ENCODE results near the gene EME2.

EME2 gene

DNA sequence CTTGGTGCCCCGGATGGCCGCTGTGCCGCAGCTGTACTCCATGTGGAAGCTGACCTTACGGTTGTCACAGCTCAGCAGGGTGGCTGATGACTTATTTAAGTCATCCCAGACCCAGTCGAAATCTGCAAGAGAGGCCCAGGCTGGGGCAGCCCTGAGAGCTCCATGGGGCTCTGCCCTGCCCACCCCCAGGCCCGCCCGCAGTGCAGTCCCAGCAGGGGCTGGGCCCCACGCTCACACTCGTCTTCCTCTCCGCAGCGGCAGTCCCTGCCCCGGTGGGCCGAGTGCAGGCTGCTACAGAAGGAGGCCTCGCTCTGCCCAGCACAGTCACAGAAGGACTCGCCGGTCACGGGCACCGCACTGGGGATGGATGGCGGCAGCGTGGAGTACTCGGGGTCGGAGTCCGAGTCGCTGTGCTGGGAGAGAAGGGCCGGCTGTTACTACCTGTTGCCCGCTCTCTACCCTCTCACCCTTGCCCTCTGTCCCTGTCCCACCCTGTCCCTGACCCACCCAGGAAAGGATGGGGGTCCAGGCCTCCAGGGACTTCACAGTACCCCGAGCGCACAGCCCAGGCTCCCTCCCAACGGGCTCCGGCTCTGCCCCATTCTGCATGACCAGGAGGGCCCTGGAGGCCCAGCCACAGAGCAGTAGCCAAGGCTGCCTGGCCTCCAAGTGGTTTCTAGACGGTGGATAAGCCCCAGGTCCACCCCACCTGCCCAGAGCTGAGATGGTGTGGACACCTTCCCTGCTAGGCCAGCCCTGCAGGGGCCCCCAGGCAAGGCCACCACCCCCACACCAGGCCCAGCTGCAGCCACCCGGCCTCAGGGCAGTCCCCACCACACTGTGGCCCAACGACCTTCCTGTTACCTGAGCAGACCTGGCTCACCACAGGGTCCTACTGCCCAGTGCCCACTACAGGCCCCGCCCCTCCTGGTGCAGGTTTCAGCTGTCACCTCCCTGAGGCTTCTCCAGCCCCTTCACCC, 5.9 kb downstream of the EME2 start:
- no peak for DNase-seq (ENCODE audit: low spot score)

DNA sequence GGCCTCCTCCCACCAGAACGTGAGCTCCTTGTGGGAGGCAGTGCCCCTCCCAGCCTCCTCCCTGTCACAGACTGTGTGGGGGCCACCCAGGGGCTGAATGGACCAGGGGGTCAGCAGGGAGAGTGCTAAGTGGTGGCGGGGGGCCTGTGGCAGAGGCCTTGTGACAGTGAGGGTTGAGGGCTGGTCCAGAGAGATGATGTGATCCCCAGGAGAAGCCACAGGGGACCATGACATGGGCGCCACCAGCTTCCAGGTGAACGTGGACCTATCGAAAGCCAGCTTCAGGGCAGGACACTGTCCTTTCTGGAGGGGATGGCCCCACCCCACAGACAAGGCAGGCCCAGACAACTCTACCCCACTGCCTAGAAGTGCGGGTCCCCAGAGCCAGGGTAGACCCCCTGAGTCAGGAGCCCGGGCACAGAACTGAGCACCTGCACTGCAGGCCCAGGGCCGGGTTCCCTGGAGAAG, 6.7 kb downstream of the EME2 start:
- no peak for DNase-seq (ENCODE audit: low spot score)

DNA sequence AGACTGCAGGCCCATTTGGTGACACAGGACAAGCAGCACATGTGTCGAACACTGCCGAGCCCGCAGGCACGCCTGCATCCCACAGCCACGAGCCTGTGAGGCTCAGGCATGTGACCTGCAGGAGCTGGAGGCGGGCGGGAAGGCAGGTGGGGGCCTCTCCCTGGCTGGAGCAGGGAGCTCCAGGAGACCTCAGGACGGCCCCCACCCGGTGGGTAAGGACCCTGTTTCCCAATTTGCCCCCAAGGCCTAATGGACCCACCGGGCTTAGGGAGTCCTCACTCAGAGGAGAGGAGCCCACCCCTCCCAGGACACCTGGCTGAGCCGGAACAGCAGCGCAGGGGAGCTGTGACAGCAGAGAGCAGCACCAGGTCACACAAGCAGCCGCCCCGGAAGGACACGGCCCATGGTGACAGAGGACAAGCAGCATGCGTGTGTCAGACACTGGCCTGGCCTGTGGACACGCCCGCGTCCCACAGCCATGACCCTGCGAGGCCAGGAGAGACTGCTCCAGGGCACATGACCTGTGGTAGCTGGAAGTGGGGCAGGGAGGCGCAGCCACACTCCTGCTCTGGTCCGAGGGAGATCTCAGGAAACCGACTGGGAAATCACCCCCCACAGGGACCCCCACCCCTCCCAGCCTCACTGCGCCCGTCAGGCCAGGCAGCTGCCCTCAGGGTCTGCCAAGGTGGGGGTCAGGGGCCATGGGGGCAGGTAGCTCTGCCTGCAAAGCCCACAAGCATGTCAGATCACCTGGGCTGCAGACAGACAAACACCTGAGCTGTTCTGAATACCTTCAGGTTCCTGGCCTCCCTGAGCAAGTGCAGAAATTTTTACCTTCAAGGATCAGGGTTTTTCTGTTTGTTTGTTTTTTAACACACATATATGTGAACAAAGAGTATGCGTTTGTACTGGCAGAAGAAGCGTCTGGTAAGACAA, 7.4 kb downstream of the EME2 start:
- DNase-seq (ENCODE audit: low spot score), result no peak

DNA sequence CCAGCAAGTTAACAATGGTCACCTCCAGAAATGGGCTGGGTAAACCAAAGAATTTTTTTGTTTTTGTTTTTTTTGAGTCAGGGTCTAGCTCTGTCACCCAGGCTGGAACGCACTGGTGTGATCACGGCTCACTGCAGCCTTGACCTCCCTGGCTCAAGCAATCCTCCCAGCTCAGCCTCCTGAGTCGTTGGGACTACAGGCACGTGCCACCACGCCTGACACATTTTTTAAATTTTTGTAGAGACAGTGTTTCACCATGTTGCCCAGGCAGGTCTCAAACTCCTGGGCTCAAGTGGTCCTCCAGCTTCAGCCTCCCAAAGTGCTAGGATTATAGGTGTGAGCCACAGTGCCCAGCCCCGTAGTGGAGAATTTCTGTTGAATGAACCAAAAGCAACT, 8.1 kb downstream of the EME2 start:
- DNase-seq (ENCODE audit: low spot score), result no peak

DNA sequence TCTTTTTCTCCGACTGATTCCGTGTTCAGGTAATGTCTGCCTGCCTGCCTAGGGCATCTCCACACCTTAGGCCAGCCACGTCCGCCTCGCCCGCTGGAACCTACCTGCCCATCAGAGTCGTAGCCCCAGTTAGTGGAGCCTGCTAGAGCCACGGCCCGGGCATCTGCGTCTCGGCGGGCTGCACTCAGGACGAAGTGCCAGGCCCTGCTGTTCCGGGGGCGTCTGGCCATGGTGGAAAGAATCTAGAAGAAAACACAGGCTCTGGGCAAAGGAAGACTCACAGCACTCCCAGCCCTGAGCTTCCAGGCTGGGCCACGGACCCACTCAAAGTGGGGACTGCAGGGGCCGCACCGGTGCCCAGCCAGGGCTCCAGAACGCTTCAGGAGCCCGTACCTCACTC, 8.6 kb downstream of the EME2 start:
- no peak for DNase-seq (ENCODE audit: low spot score)

DNA sequence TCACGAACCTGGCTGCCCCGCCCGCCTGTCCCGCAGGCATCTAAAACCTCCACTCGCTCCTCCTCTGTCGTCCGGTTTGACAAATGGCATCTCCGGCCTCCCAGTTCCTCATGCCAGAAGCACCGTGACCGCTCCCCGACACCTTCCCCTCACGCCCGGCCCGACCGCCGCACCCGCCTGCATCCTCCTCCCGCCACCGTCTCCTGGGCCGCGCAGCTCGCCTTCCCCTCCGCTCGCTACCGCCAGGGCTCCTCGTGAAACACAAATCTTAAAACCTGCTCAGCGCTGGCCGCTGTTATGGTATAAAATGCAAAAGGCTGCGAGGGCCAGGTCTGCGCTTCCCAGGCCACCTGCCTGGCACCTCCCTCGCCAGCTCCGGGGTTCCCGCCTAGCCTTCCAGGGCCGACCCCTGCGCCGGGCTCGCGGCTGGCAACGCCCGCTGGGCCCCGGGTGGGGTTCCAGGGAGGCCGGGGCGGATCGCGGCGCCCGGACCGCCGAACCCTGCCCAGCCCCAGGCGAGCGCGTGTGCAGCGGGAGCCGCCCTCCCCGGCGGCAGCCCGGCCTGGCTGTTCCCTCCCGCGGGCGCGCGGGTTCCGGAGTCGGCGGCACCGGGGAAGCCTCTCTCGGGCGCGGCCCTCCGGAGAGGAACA, 9.3 kb downstream of the EME2 start:
- DNase-seq (ENCODE audit: low spot score), result no peak

DNA sequence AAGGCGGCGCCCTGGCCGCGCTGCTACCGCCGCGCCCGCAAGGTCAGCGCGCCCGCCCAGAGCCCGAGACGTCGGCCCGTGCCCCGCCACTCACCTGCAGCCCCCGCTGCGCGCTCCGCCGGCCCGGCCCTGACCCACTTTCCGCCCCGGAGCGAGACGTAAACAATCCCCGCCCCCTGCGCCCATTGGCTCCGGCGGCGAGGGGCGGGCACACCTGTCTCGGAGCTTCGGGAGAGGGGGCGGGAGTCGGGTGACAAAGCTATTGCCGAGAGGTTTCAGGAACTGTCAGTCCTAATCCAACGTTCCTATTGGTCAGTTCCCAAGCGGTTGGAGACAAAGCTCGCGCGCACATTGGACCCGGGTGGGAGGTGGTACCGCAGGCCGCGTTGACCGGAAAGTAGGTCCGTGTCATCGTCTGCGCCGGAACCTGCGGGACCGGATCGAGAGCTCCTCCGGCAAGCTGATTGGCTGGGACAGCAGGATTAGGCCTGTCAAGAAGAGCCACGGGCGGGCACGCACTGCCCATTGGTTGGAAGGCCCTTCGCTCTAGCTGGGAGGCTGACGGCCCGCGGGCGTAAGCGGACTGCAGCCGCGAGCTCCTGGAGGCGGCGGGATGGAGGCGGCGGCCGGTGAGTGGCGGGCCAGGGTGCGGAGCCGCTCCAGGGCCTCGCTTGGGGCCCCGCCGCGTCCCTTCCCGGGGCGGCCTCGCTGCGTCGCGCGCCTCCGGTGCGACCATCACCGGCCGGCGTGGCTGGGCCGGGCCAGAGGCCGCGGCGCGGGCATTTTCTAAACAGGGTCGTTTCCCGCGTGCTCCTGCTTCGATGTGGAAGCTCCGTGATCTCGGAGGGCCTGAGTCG, 10.0 kb downstream of the EME2 start, which contains the start of the genes NUBP2 and SPSB3:
Gene NUBP2, plus strand, starts transcription at position 553 of the 857 bp plus-strand sequence. Its CDS starts 61 bp downstream, at position 614.
Gene SPSB3, minus strand, starts transcription at position 164 of the 857 bp plus-strand sequence. CDS start 1,088 bp downstream, outside the sequence.
- peak; percentile 100 for DNase-seq (ENCODE audit: low spot score)

DNA sequence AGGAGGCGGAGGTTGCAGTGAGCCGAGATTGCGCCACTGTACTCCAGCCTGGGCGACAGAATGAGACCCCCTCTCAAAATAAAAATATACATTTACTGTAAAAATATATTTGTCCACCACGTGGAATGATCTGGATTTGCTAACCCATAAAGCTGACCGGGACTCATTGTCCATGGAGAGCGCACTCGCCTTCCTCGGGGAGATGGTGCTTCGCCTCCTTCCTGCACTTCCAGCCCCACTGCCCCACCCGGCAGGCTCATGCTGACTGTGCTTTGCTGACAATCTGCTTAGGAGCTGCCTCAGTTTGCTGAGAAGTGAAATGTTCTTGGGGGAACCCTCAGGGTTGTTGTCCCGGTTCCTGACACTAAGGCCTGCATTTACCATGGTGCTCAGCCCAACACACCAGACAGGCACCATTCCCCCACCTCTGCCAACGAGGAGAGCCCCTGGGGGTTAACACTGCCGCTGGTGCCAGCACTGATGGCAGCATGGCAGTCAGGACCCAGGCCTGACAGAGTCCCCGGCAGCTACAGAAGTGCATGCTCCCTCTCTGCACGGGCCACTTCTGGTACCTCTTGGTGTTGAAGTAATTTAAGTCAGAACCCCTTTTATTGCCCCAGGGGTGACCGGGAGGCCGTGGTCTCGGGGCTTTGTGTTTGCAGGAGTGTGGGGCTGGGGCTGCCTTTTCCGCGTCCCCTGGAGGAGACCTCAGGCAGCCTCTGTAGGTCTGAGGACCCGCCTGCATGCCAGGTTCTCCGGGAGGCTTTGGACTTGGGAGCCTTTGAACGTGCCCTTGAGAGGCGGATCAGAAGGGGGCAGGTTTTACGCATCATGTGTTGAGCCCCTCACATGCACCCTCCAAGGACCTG, 12.6 kb downstream of the EME2 start:
- no peak for DNase-seq (ENCODE audit: low spot score)

DNA sequence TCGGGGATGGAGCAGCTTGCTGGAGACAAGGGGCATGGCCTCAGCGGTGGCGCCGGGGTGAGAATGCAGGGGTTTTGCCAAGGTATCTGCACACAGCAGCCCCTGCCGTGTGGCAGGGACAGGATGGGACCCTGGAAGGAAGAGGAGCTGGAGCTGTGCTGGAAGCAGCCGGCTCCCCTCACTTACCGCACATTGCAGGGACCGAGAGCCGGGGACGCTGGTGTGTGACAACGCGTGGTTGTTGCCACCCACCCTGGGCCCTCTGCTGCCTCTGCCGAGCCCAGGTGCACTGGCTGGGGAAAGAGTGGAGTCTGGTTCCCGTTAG, 13.2 kb downstream of the EME2 start:
- DNase-seq (ENCODE audit: low spot score), result no peak

DNA sequence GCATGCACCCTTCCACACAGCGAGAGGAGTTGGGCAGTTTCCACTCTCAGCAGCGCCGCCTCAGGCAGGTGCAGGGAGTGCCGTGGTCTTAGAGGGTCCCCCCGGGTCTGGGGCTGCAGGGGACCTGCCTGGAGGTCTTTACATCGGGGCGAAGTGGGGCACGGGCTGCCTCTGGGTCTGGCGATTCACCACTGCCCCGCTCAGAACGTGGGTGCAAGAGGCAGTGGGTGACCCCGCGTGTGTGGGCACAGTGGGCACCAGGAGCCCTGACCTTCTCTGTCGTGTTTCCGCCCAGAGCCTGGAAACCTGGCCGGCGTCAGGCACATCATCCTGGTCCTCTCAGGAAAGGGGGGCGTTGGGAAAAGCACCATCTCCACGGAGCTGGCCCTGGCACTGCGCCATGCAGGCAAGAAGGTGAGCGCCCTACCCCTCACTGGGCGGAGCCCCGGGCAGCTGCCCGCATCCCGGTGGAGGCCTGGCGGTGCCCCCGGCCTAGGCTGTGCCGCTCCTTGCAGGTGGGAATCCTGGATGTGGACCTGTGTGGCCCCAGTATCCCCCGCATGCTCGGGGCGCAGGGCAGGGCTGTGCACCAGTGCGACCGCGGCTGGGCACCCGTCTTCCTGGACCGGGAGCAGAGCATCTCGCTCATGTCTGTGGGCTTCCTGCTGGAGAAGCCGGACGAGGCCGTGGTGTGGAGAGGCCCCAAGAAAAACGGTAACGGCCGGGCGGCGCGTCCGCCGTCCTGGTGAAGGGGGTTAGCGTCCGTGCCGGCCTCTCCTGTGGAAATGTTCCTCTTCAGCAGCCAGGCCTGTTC, 13.8 kb downstream of the EME2 start:
- DNase-seq (ENCODE audit: low spot score), result no peak

DNA sequence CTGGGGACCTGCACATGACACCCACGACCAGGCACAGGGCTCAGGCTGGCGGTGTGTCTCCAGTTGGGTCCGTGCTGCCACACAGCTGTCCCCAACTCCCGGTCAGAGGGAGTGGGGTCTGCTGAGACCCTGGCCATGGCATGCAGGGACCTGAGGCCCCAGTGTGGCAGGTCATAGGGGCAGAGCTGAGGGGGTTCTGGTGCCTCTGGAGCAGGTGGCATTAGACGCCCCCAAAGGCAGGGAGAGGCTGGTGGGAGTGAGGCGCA, 14.4 kb downstream of the EME2 start:
- DNase-seq (ENCODE audit: low spot score), result no peak

DNA sequence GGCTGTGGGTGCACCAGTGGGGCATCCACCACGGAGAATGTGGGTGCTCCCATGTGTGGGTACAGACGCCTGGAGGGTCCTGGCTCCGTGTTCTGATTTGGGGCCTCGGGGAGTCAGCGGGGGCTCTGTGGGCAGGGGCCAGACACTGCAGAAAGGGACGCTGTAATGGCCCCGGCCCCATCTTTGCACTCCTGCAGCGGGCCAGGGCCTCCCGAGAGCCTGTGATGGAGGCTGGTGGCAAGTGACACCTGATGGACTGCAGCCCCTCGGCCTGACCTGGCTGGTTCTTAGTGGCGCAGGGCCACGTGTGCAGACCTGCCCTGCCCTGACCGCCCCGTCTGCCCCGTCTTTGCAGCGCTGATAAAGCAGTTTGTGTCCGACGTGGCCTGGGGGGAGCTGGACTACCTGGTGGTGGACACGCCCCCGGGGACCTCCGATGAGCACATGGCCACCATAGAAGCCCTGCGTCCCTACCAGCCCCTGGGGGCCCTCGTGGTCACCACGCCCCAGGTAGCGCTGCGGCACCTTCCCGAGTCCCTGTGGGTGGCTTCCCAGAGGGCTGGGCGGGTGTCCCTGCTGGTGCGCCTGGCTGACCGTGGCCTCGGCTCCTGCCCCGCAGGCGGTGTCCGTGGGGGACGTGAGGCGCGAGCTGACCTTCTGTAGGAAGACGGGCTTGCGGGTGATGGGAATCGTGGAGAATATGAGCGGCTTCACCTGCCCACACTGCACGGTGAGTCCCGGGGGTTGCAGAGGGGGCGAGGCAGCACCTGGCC, 14.9 kb downstream of the EME2 start:
- DNase-seq (ENCODE audit: low spot score), result no peak

DNA sequence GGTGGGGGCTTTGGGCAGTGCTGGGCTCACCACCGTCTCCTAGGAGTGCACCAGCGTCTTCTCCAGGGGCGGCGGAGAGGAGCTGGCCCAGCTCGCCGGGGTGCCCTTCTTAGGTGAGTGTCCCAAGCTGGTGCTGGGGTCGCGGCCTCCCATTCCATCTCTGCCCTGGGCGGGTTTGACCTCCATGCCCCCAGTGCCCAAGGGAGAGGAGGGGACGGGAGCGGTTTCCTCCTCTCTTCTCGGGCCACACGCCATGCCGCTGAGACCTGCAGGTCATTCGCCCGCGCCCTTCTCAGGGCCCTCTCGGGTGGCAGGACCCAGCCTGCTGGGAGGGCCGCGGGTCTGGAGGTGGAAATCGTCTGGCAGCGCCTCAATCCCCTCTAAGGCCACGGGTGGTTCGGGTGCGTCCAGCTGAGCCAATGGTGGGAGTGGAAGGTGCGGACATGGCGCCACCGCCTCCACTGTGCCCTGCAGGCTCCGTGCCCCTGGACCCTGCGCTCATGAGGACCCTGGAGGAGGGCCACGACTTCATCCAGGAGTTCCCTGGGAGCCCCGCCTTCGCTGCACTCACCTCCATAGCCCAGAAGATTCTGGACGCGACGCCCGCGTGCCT, 15.6 kb downstream of the EME2 start:
- no peak for DNase-seq (ENCODE audit: low spot score)

DNA sequence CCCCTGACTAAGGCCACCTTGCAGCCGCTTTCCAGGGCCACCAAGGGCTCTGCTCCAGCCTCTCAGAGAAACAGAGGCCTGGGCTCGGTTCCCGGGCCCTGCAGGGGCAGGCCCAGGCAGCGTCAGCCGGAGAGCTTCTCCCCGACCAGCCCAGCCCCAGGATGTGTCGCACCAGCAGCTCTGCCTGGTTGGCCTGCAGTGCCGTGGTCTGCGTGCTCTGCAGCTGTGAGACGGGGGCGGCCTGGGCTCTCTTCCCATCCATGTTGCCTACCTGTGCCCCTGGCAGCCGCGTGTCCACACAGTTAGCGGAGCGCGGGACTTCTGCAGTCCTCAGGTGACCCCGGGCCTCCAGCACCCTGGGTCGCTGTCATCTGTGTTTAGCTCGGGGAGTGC, 16.1 kb downstream of the EME2 start:
- no peak for DNase-seq (ENCODE audit: low spot score)

DNA sequence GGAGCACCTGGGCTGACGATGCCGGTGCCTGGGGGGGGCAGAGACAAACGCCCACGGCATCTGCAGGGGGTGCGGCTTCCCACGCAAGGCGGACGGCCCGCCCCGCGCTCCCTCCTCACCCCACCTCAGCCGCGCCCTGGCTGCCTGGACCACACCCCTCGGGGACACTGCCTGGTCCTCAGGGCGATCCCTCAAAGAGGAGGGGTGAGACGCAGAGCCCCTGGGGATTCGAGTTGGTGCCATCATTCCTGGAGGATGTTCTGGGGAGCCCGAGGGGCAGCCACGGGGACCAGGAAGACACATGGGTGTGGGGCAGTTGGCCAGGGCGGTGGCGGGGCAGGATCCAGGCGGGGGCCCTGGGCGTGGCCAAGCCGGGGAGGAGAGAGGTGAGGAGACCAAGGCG, 17.0 kb downstream of the EME2 start:
- DNase-seq (ENCODE audit: low spot score), result no peak

DNA sequence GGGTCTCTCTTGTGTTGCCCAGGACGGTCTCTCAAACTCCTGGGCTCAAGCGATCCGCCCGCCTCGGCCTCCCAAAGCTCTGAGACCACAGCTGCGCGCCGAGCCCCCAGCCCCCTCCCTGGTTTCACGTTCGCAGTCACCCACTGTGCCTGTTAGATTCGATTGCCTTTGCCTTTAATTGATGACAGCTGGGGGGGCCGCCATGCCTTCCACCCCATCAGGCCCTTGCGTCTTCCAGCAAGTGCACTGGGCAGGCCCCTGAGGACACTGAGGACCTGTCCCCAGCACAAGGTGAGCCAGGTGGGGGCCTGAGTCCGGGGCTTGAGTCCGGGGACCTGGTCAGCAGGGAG, 17.6 kb downstream of the EME2 start:
- no peak for DNase-seq (ENCODE audit: low spot score)

DNA sequence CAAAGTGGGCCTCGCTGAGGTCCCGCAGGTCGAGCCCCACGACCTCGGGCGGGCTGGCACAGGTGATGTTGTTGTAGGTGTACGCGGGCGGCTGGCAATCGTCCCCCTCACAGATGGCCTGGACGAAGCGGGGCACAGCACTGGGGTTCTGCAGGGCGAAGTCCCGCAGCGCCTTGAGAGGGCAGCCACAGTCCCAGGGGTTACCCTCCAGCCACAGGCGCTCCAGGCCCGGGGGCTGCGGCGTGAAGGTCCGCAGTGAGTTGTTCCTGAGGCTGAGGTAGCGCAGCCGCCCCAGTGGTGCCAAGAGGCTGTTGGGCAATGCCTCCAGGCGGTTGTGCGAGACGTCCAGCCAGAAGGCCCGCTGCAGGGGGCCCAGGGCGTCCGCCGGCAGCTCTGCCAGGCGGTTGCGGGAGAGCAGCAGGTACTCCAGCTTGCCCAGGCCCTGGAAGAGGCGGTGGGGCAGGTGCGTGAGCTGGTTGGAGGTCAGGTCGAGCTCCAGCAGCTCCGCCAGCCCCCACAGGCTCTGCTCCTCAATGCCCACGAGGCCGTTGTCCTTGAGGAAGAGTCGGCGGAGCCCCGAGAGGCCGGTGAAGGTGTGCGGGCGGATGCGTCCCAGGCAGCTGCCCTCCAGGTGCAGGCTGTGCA, 18.1 kb downstream of the EME2 start:
- DNase-seq (ENCODE audit: low spot score), result no peak
